Osteoblast (primary cell): ENCODE measurements around the gene ADPRS. TPM values are rescaled to one million over a fixed set of nuclear protein-coding genes. Genes with fewer than 3 reads are reported as not detected.

Experiments
- DNase-seq: peaks from one replicate; pipeline ENCODE4 v3.0.0; 2011; ENCODE audit warnings: low spot score, mixed read lengths; ENCODE audit not compliant: insufficient read length; ENCODE audit errors: missing footprints
- H2AFZ ChIP-seq: 2 replicates; pipeline ENCODE4 v1.6.0; 2011; ENCODE audit warnings: mild to moderate bottlenecking, low read length
- H3K27ac ChIP-seq: 2 replicates; pipeline ENCODE4 v1.5.1; 2011; ENCODE audit warnings: mild to moderate bottlenecking, low read depth, low read length, moderate library complexity
- H3K27me3 ChIP-seq: 2 replicates; pipeline ENCODE4 v1.6.0; 2012; ENCODE audit warnings: mild to moderate bottlenecking, control low read depth, inconsistent platforms, low read length, moderate library complexity; ENCODE audit not compliant: insufficient read depth
- H3K36me3 ChIP-seq: 2 replicates; pipeline ENCODE4 v1.5.1; 2011; ENCODE audit warnings: mild to moderate bottlenecking, low read length, control low read depth, moderate library complexity; ENCODE audit not compliant: insufficient read depth
- H3K4me1 ChIP-seq: 2 replicates; pipeline ENCODE4 v1.5.1; 2011; ENCODE audit warnings: mild to moderate bottlenecking, low read length, control low read depth, moderate library complexity; ENCODE audit not compliant: insufficient read depth
- H3K4me2 ChIP-seq: 2 replicates; pipeline ENCODE4 v1.6.0; 2011; ENCODE audit warnings: mild to moderate bottlenecking, low read length; ENCODE audit not compliant: insufficient read depth
- H3K4me3 ChIP-seq: fragments of 200-600 bp; sonication (generic); 3 replicates; pipeline ENCODE4 v1.5.1; 2012; ENCODE audit warnings: mild to moderate bottlenecking, low read length, inconsistent platforms; ENCODE audit not compliant: insufficient read depth
- H3K79me2 ChIP-seq: 2 replicates; pipeline ENCODE4 v1.6.0; 2012; ENCODE audit warnings: mild to moderate bottlenecking, low read length, control low read depth, inconsistent platforms; ENCODE audit not compliant: insufficient read depth
- H3K9me3 ChIP-seq: 2 replicates; pipeline ENCODE4 v1.5.1; 2011; ENCODE audit warnings: low read depth, low read length, control low read depth
- H4K20me1 ChIP-seq: 2 replicates; pipeline ENCODE4 v1.6.0; 2012; ENCODE audit warnings: mild to moderate bottlenecking, low read length, control low read depth; ENCODE audit not compliant: insufficient read depth
- CTCF ChIP-seq: IDR thresholded peaks from 2 replicates; pipeline ENCODE4 v1.5.1; 2011; ENCODE audit warnings: mild to moderate bottlenecking, low read depth, low read length, moderate library complexity; ENCODE audit errors: extremely low read depth
- total RNA-seq: library from RNA; depleted of rRNA; stranded (reverse); fragments of >200 nt; gene quantifications from 2 replicates; pipeline ENCODE4 v1.2.3, GENCODE V29; 2012

The ADPRS gene
- total RNA-seq, 1 donor = 24.2 TPM

GRCh38 chr1:36097693-36098585 lies 9.2 kb downstream of the ADPRS start:
- DNase-seq = peak; percentile 51
- no peak overlapping the region for H3K4me3 ChIP-seq
- H3K27me3 ChIP-seq = no peaks in the 10 kb centered on the region
- H3K27ac ChIP-seq = no peak overlapping the region
- no peak overlapping the region for H2AFZ ChIP-seq
- peaks cover 3% of the 10 kb centered on the region for H3K79me2 ChIP-seq
- peaks cover 10% of the 10 kb centered on the region for H3K4me1 ChIP-seq
- no peak overlapping the region for H3K4me2 ChIP-seq
- no peak for TF ChIP-seq CTCF
- H3K9me3 ChIP-seq = no peaks in the 10 kb centered on the region
- peaks cover 24% of the 10 kb centered on the region for H3K36me3 ChIP-seq
- peaks cover 5% of the 10 kb centered on the region for H4K20me1 ChIP-seq

- Histone ChIP-seq H3K27me3 (no peaks in the 10 kb centered on the region), H3K4me1 (peaks cover 10% of the 10 kb centered on the region), H3K4me3 (no peak overlapping the region), H3K27ac (no peak overlapping the region), H3K79me2 (no peaks in the 10 kb centered on the region), H3K36me3 (peaks cover 15% of the 10 kb centered on the region), H3K4me2 (no peak overlapping the region), H4K20me1 (no peaks in the 10 kb centered on the region), H2AFZ (no peak overlapping the region), H3K9me3 (no peaks in the 10 kb centered on the region)
- peak; percentile 55 for DNase-seq
- TF ChIP-seq CTCF = no peak
These were observed 10.1 kb downstream of the ADPRS start for GRCh38 chr1:36098650-36099365.

GRCh38 chr1:36099681-36100341 lies 11.1 kb downstream of the ADPRS start:
- peak; percentile 80 for TF ChIP-seq CTCF
- Histone ChIP-seq H2AFZ (peak overlapping the region; percentile 63), H3K27me3 (no peaks in the 10 kb centered on the region), H3K9me3 (no peaks in the 10 kb centered on the region), H3K36me3 (peaks cover 5% of the 10 kb centered on the region), H3K4me1 (peaks cover 10% of the 10 kb centered on the region), H3K4me2 (peak overlapping the region; percentile 50), H4K20me1 (no peaks in the 10 kb centered on the region), H3K79me2 (no peaks in the 10 kb centered on the region), H3K4me3 (peak overlapping the region; percentile 57), H3K27ac (no peak overlapping the region)
- peak; percentile 95 for DNase-seq

GRCh38 chr1:36100376-36100775 lies 11.7 kb downstream of the ADPRS start:
- no peaks in the 10 kb centered on the region for H3K9me3 ChIP-seq
- H3K27me3 ChIP-seq = no peaks in the 10 kb centered on the region
- TF ChIP-seq CTCF = no peak
- no peak overlapping the region for H3K27ac ChIP-seq
- H2AFZ ChIP-seq = peak overlapping the region; percentile 63
- peak overlapping the region; percentile 50 for H3K4me2 ChIP-seq
- H4K20me1 ChIP-seq = no peaks in the 10 kb centered on the region
- H3K79me2 ChIP-seq = no peaks in the 10 kb centered on the region
- H3K36me3 ChIP-seq = peaks cover 2% of the 10 kb centered on the region
- peaks cover 10% of the 10 kb centered on the region for H3K4me1 ChIP-seq
- H3K4me3 ChIP-seq = peak overlapping the region; percentile 57
- DNase-seq = peak; percentile 93
